GM19025 (cell line): ENCODE measurements around the gene PTPRD.

Experiments
- ATAC-seq: cut with Tn5 transposase; IDR thresholded peaks from one replicate; pipeline ENCODE4 v1.9.1; 2021; ENCODE audit warnings: mild to moderate bottlenecking, low read depth, moderate library complexity; ENCODE audit not compliant: unreplicated experiment

The PTPRD gene

DNA sequence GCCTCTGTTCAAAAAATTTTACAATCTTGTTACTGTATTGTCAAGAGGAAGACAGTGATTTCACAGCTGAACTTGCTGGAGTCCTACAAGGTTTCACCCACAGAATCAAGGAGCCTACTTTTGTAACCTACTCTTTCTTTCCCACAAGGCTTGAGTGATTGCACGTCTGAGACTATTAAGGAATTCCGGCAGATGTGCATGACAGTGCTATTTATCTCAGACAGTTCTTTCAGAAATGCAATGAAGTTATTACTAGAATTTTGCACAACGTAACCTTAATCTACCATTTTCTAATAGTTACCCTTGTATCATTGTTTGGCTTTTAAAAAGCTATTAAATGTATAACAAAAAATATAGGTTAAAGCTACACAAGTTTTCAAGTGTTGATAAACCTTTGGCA is 400.1 kb downstream of the PTPRD start:
- ATAC-seq = no peak

DNA sequence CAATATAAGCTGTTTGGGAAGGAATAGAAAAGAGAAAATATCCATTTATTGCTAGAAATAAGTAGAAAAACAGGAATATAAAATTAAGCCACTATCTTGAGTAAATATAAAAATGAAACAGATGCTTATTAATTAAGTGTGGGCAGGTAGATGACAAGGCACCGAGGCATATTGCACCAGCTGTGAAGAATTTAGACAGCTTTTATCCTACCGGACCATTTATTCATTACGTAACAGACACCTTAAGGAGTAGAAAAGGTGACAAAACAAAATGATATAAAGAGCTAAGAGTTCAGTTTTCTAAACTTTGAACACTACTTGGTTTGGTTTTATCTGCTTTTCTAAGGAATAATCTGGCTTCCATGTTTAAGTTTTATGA is 404.1 kb downstream of the PTPRD start:
- ATAC-seq = no peak

- ATAC-seq = no peak
Measured at GRCh38 chr9:10204276-10204675, 408.5 kb downstream of the PTPRD start.

DNA sequence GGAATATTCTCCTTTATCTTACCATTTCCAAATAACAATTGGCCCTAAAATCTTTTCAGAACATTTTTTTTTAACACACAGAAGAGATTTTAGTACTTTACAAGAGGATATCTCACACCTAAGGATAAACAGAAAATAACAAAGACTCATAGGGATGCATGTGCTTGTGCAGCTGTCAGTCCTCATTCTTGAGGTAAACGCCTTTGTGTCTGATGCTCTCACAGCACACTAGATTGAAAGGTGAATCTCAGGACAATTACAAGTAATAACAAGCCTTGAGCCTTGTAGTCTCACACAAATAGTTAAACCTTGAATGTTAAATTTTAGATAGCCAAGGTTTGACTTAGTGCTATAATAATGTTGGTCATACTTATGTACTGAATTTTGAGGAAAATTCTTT is 439.2 kb downstream of the PTPRD start:
- no peak for ATAC-seq

GRCh38 chr9:10172476-10172875 is 440.3 kb downstream of the PTPRD start:
- no peak for ATAC-seq

DNA sequence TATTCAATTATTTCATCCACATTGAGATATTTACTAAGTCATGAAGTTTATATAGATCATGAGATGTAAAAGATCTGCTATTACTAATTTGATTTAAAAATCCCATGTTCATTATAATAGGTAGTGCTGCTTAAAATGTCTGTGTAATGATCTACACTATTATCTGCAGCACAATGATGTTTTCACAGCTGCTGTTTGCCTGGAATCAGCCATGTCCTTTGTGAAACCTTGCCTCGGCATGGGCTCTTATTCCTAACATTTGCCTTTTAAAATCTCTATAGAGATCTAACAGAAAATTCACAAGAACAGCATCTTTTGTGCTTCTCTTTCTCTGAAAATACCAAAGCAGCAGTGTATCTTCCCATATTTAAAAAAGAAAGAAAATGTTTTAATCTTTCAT is 444.6 kb downstream of the PTPRD start:
- no peak for ATAC-seq

DNA sequence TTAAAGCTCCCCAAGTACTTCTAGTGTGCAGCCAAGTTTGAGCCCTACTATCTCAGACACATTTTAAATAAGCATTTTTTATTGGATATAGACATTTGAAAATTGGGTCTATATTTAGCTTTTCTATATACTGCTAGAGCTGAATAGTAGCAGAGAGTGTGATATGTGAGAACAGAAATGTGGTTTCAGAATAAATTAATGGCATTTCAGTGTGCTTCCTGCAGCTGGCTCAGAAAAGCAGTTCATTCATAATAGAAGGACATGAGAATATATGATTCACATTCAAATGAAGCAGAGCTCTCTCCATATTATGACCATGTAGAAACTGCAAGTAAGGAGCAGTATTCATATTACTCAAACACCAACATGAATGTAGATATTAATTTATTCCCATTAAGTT is 464.0 kb downstream of the PTPRD start:
- no peak for ATAC-seq

GRCh38 chr9:10146517-10147331 is 466.1 kb downstream of the PTPRD start:
- no peak for ATAC-seq

- no peak for ATAC-seq
Measured at GRCh38 chr9:10144355-10144754, 468.4 kb downstream of the PTPRD start.

DNA sequence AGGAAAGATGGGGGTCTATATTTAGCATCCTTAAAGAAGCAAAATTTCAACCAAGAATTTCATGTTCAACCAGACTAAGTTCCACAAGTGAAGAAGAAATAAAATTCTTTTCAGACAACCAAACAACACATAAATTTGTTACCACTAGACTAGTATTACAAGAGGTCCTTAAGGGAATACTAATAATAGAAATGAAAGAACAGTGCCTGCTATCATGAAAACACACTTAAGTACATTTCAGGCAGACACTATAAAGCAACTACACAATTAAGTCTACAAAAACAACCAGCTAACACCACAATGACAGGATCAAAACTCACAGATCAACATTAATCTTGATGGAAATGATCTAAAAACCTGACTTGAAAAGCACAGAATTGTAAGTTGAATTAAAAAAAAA is 477.2 kb downstream of the PTPRD start:
- ATAC-seq = no peak

GRCh38 chr9:10134266-10134665 is 478.5 kb downstream of the PTPRD start:
- no peak for ATAC-seq

DNA sequence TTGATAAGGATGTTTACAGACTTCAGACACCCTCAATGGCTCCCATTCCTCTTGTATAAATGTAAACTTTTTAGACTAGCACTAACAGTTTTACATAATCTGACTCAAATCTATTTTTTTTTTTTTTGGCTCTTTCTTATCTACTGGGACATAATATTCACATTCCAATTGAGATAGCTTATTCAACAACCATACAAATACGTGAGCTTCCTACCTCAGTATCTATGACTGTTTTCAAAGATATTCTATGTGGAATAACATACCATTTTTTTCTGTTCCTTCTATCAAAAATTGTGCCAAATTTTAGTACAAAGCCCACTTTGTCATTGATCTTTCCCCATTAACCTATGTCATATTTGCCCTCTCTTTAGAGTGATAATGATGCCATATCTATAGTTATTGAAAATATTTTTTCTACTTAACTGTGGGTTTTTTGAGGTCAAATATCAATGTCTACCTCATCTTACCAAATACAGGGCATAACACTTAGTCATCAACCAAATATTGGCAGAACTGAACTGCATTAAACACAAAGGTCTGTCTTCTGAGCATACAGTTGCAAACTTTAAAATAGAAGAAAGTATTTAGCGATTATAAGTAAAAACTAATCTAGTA is 482.6 kb downstream of the PTPRD start:
- ATAC-seq = no peak

DNA sequence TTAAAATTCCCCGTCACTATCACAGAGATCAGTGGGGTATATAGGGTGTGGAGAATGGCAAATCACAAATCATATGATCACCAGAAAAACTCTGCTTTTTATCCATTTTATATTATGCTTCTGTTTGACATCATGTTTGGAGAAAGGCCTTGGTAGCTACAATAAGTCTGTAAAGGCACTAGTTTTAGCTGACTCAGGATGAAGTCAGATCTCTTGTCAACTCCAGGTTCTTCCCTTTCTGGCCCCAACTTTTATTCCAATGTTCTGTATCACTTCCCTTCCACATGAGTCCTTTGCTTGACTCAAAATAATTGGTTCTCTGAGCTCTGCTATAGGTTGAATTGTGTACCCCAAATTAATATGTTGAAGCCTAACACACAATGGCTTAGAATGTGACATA is 484.9 kb downstream of the PTPRD start:
- no peak for ATAC-seq

GRCh38 chr9:10112798-10113197 is 500.0 kb downstream of the PTPRD start:
- no peak for ATAC-seq

DNA sequence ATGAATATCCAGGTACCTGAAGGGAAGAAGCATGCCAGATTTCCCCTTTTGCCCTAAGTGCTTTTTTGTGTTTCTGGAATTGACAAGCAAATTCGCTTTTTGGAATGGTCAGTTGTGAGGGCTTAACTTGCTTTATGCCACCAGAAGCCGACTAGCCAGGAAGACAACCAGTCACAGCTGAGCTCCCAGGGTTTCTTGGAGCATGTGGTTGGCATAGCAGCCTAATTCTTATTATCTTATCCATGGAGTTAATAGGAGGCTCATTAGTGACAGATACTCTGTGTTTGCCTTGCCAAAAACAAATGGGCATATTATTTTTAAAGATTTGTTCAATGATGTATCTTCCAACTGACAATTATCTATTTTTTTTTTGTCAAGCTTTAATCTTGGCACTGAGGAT is 500.7 kb downstream of the PTPRD start:
- ATAC-seq = no peak

DNA sequence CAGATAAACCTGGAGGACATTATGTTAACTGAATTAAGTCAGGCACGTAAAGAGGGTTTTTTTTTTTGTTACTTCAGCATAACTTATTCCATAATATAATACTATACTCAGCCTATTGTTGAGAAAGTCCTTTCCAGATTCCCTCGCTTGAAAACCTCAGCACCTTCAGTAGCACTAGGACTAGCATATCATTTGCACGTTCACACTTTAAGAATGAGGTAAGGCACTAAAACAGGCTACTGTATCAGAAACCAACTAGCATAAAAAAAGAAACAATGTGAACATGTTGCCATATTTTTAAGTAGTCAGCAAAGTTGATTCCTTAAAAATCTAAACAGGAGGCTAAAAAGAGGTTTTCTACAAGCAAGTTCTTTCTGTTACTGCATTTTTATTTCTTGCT is 504.0 kb downstream of the PTPRD start:
- ATAC-seq = no peak

DNA sequence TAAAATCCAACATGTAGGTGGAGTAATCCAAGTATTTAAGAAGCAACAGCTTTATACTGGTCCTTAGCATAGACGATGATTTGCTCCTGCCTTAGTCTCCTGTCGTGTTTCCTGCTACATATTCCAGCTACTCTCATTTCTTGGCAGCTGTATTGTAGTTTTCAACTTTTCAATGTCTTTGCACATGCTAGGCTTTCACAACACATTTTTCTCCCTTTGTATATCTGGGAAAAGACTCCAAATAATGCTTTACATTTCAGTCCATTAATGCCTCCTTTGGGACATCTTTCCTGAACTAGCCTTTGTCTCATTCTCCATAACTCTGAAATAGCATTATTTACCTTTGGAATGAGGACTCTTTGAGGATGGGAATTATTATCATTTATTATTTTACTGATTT is 508.0 kb downstream of the PTPRD start:
- no peak for ATAC-seq

DNA sequence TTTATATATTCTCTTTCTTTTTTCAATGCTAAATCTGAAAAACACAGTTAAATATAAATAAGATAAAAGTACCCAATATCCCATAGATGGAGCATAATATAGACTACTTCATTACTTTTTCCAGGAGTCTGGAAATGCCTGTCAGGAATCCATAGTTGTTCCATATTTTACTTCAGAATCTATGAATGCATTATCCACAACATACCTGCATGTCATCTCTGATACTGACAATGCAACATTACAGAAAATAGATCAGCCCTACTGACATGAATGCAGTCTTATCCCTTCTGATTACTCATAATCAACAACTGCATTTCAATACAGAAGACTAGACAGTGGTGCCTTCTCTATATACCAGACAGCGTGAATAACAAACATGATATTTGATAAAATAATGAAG is 517.6 kb downstream of the PTPRD start:
- ATAC-seq = no peak

- ATAC-seq = no peak
Measured at GRCh38 chr9:10094563-10094962, 518.2 kb downstream of the PTPRD start.

DNA sequence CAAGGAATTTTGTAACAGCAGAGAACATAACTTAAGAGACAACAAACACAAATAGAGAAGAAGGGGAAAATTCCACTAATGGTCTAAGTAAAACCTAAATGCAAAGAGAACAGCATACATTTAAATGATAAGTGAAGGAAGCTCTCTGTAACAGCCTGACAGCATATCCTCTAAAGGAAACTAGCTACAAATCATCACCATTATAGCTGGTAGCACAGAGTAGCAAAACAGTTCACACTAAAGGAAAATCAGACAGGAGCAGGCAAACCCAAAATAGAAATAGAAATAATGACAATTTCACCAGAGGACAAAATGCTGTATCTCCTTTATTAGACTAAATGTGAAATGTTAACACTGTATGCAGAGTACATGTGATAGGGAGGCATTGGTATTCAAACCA is 532.8 kb downstream of the PTPRD start:
- ATAC-seq = no peak

DNA sequence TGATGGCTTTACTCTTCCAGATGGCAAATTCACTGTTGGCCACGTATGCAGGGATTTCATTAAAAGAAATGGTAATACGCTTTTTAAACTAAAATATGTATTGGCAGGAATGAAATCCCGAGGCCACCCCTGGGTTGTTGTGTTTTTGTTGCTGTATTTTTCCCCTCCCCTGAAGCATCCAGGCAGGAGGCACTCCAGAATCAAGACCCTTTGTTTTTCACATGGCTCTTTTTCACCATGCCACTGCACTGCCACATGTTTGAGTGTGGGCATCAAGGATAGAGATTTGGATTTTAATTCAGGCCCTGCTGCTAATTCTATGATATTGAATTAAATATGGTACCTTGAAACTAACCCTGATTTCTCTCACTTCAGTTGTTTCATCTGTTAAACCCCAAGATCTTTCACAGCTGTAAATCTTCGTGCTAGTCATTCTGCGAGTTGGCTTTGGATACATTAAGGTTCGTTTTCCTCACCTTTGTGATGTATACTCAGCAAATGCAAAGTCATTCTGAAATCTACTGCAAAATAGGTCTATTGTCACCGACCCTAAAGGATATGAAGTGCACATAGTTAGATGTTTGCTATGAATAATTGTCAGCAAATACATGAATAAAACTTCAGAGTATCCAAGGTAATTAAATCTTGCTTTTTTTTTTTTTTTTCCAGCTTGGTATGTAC is 533.4 kb downstream of the PTPRD start:
- ATAC-seq = peak; percentile 50

GRCh38 chr9:10071579-10071978 is 541.2 kb downstream of the PTPRD start:
- ATAC-seq = no peak
